Heart left ventricle (tissue), 13 donors: Measurements from ENCODE around the gene UMODL1.

ENCODE experiments used
- CTCF ChIP-seq, 12 donors: fragments of 200-600 bp; sonication (generic) in 4 of 12; IDR thresholded peaks; one replicate each; pipeline versions ENCODE4 v1.5.0 to v1.8.0; 2018 to 2022; ENCODE audit warnings: antibody characterized with exemption in 12 of 12, mild to moderate bottlenecking in 5 of 12
- POLR2A ChIP-seq, 2 donors: fragments of 450-650 bp; IDR thresholded peaks; one replicate each; pipeline ENCODE4 v1.6.1; 2017; ENCODE audit warnings: antibody characterized with exemption in 2 of 2, mild to moderate bottlenecking in 2 of 2, moderate library complexity in 2 of 2
- donor health status: ischemic (EF 13 %, LVEDD 7.1; RV severe dilation, severe dysfunction).
- donor health status: DM: no; HTN: yes; CAD: no.
- donor health status: DM: no; HTN: no; CAD: no.
- donor health status: ischemic (EF 25% LVEDD 6.9; RV normal size, moderate dysfunction).
- donor health status: ischemic (EF 25% LVEDD 5.7; RV mildly dilated, moderate dysfunction).
- donor health status: ischemic (EF 35%, LVEDD 5.7; RV mildly dilated, moderate dysfunction).
- donor health status: nonischemic (EF 11% LVEDD 7.7; RV severe dilation, severe dysfunction).
- donor health status: DM: yes; HTN: yes; CAD: no.
- donor health status: PGD.
- donor health status: ischemic (EF 29% LVEDD 5.4; RV normal size, mild dysfunction).
- donor health status: nonischemic (EF 23%, LVEDD 6.1; RV moderate dilation, normal function).

- TF ChIP-seq CTCF (IDR thresholded peaks at IDR 0.05) (no peak), POLR2A (IDR thresholded peaks at IDR 0.05) (no peak)
These were observed 11.4 kb upstream of the UMODL1 start for GRCh38 chr21:42059721-42060120.
